Erythroblast (primary cell): ENCODE measurements around the gene SERPINA6.

Experiments used
- GATA1 ChIP-seq: IDR thresholded peaks from 2 replicates; pipeline ENCODE4 v1.6.1; 2011; ENCODE audit warnings: low read depth, mild to moderate bottlenecking, control low read depth, low read length, moderate library complexity
- POLR2A ChIP-seq: IDR thresholded peaks from 2 replicates; pipeline ENCODE4 v1.6.1; 2011; ENCODE audit warnings: mild to moderate bottlenecking, low read length

DNA sequence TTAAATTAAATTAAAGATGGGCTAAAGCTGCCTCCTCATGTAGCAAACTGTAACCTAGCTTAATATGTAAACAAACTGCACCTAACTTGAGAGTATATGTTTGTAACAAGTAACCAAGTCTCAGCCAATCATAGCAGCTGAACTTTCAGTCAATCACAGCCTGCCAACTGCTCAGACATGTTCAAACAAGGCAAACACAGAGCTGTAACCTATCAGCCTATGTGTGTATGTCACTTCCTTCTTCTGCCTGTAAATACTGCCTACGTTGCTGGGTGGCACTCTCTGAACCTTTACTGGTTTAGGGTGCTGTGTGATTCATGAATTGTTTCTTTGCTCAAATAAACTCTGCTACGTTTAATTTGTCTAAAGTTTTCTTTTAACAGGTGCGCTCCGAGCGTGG lies 2.9 kb downstream of the SERPINA6 start:
- TF ChIP-seq POLR2A (no peak), GATA1 (no peak)
